NCI-H2171 (cell line): ENCODE data around the gene RASD1.

Source experiments
- DNase-seq: peaks from one replicate; lab custom pipeline; 2025; lab: John Stamatoyannopoulos, UW

The RASD1 gene

DNA sequence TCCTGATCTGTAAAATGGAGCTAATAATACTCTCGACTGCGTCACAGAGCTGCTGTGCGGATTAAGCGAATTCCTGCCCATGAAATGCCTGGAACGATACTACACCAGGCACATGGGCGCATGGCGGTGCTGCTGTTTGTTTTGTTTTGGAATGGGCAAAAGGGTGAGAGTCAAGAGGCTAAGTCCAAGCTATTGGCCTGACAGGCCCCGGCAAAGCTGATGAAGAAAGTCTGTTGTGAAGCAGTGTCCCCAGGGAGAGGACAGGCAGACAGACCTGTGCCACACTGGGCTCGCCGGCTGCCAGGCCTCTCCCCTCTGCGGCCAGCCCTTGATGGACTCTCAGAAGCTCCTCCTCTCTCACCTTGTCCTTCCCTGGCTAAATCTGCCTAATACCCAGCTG is 31.3 kb upstream of the RASD1 start:
- no peak for DNase-seq

DNA sequence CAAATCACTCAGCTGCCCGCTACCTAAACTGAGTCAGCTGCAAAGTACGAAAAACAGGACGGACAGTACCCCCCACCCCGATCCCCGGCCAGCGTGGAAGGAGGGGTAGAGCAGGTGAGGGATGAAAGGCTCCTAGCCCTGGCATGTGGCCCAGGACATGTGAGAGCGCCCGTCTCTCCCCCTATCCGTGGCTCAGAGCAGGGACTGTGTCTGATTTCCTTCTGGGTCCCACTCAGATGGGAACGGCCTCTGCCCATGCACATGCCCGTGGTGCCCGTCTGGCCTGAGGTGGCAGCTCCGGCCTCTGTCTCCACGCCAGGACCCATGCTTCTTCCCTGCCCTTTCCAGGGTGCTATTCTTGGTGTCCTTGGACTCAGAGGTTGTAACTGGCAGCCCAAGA is 30.2 kb upstream of the RASD1 start:
- DNase-seq, result no peak

- DNase-seq, result no peak
Measured at GRCh38 chr17:17525956-17526355, 29.8 kb upstream of the RASD1 start.

DNA sequence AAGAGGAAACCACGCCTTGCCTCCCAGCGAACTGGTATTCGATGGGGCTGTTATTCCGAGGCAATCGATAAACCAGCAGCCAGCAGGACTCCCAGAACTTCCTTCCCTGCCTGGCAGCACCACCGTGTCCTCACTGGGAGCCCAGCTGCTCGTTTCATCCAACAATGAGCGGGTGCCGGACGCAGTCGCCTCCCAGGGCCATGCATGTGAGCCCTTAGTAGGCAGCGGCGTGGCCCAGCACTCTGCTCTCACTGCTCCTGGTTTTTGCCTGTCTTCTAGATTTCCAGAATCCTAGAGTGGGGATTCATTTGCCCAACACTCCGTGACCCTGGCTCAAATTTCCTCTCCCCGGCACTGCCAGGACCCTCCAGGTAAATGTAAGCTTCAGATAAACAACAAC is 29.1 kb upstream of the RASD1 start:
- no peak for DNase-seq

- DNase-seq, result no peak
Measured at GRCh38 chr17:17523731-17524490, 27.7 kb upstream of the RASD1 start.

DNA sequence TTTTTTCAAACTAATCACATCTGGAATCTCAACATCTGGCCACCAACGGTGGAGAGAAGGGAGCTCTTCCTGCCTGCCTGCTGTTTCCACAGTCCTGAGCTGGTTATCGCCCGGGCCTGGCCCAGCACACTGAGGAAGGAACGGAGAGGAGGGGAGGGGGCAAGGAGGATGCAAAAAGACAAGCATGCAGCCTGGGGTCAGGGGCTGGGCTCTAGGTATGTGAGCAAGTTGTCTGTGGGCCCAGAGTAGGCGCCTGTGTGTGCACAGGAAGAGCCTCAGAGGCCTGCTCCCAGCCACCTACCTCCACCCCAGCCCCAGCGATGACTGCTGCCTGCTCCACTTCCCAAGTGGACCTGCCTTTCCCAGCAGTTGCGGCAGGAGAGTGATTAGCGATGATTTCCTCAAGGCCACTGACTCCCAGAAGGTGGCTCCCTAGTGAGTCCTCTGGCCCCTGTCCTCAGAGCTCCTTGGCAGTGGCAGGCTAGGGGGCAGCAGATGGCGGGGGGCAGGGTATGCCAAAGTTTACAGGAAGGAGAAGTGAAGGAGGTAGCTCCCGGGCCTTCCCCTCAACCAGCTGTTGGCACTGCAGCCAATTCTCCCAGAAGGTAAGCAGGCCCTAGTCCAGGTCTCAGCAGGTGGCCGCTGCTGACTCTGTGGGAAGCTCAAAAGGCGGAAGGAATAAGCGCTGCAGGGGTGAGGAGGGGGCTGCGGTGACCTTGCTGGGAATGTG is 27.0 kb upstream of the RASD1 start:
- DNase-seq, result peak; percentile 80

GRCh38 chr17:17520599-17521232 is 24.5 kb upstream of the RASD1 start:
- no peak for DNase-seq

DNA sequence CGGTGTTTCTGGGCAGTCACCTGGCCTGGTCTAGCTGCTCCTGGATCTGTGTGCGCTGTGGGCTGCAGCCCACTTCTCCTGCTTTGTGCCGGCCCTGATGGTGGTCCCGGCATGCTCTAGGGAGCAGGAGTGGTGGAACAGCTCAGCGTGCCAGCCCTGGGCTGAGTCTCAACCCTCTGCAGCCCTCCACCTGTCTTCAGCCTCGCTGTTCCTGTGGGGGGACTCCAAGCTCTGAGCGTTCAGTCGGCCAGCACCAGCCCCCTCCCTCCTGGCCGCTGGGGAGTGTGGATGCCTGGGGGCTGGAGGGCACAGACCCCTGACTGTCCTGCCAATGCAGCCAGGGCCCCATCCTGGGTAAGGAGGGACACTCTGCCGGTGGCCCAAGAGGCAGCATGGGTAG is 23.7 kb upstream of the RASD1 start:
- DNase-seq, result no peak

DNA sequence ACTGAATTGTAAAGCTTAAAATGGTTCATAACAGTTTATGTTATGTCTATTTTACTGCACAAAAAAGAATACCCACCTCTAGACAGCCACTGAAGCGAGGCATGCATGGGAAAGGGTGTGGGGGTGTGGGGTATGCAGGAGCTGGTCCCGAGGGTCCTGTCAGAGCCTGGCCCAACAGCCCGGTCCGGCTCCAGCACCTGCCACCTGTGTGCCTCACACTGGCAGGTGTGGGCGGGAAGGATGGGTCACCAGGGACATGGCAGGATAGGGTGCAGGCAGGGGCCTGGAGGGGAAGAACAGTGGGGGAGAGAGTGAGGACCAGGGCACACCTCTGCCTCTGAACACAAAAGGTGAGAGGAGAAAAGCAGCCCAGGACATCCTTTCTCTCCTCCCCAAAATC is 22.8 kb upstream of the RASD1 start:
- no peak for DNase-seq

- DNase-seq, result no peak
Measured at GRCh38 chr17:17518014-17518413, 21.8 kb upstream of the RASD1 start.

DNA sequence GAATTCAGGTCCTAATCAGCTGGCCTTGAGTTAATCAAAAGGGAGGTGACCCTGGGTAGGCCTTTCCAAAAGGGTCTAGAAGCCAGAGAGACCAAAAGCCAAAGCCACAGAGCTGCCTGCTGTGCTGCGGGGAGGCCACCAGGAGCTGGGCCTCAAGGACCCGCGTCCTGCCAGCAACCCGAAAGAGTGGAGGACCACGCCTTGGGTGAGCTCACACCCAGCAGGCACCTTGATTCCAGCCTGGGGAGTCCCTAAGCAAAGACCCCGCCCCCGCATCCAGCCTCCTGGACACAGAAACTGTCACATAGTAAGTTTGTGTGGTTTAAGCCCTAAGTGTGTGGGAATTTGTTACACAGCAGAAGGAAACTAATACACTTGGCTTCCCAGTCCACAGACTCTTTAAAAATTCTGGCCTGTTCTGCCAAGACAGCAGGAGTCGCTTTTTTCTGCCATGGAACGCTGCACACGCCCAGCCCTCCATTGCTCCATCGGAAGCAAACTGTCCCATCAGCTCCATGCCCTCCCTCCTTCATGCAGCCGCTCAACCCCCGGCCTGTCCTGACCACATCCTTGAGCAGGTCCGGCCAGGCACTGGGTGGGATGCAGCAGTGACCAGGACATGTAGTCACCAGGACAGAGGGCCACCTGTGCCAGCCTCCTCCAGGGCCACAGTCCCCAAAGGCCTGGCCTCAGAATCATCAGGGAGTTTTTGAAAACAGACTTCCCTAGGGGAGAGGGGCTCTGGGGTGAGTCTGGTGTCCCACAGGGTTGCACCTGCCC is 20.9 kb upstream of the RASD1 start:
- no peak for DNase-seq

DNA sequence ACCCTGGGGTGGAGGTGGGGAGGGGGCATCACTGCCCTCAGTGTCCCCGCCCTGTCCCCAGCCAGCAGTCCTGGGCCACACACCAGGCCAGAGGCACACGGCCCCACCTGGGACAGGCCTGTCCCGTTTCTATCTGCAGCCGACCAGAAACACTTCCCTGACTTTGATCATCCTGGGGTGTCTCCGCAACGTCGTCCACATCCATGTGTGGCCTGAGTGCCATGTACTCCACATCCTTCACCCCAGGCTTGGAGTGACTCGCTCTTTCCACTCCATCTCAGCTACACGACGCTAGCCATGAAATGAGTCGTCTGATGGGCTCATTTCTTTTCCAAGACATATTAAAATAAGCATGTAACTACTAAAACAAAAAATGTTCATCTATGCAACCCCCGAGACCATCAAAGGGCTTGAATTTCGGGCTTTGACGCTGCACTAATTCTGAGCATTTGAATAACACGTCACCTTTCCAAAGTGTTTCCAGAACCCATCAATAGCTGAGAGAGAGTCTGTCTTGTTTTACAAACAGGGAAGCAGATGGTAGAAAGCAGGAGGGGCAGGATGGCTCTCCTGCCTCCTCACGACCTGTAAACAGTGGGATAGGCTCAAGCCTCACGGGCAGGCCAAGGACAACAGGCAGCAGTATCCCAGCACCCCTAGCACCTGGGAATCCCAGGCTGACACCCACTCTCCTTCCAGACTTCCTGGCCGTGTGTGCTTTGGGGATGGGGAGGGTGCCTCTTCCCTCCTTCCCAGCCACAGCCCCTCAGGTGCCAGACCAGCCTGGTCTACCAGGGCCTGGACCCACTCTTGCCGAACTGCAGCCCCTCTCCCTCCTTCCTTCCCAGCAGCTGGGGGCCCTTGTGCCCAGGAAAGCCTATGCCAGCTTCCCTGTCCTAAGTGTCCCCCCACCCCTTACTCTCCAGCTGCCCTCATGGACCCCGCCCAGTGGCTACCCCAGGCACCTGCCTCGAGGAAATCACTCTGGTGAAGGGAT is 20.0 kb upstream of the RASD1 start:
- DNase-seq, result peak; percentile 29

DNA sequence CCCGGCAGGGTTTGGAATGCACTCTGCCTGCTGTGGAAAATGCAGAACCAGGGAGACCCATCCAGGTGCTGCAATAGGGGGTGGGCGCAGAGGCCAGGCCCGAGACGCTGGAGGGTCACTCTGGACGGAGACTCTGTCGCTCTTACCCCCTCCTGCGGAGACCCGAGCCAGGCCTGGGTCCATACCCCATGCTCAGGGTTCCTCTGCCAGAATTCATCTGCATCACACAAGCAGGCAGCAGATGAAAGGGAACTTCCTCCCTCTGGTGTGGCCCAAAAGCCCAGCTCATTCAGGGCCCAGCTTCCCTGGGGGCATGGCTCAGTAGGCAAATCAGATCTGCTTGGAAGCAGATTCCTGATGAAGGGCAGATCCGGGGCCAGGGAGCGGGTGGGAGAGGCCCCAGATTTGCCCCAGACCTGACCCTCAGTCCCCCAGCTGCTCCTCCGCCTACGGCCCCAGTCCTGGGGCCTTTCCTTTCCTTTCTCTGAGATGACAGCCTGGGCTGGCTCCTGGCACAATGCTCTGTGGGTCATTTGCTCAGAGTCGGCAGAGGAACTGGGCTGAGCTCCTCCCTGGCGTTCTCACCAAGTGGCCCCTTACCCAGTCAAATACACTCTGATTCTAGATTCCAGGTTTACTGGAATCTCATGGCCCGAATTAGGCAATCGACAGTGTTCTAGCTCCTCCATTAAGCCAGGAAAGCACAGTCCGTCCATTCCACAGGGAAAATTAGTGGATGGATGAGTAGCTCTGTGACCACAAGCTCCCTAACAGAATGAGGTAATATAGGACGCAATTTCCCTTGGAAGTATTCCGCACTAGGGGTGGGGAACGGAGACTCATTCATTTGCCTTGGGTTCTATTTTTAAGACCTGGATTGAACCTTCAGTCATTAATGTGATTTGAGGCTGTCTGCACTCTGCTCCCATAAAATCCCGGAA is 19.1 kb upstream of the RASD1 start:
- DNase-seq, result no peak

DNA sequence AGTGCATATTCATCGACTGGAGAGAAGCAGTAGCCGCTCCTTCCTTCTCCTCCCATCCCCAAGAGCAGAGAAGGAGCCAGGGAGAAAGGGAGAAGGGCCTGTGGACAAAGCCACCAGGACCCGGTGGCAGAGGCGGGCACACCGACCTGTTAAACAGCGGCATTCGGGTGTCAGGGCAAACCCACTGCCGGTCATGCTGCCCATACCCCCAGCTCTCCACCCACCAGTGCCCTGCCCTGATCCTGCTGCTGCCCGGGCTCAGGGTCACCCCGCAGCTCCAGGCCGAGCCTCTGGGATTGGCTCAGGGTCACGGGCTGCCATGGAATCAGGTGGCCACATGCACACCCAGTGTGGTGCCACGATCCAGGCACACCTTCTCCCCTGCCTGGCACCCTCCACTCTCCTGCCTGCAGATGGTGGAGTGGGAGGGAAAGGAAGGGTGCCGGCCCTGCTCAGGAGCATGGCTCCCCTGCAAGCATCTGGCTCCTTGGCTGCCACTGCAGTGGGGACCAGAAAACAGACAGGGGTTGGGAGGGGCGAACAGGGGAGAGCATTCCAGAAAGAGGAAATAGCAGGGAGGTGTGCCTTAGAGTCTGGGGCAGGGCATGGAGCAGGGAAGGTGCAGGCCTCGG is 18.3 kb upstream of the RASD1 start:
- DNase-seq, result peak; percentile 56

DNA sequence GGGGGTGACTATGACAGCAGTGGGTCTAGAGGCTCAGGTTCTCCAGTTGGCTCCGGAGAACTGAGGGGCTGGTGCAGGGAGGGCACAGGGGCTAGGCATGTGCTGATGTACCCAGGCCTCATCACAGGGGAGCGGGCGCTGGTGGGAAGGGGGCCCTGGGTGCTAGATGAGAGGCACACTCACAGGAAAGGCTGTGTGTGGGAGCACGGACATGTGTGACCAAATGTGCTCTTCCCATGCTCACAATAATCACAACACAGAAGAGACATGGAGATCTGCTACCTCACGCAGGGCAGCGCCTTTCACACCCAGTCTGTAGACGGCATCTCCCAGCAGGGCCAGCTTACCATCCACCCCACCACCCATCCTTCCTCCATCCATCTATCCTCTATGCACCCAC is 17.4 kb upstream of the RASD1 start:
- DNase-seq, result no peak

- no peak for DNase-seq
Measured at GRCh38 chr17:17512866-17513265, 16.7 kb upstream of the RASD1 start.

DNA sequence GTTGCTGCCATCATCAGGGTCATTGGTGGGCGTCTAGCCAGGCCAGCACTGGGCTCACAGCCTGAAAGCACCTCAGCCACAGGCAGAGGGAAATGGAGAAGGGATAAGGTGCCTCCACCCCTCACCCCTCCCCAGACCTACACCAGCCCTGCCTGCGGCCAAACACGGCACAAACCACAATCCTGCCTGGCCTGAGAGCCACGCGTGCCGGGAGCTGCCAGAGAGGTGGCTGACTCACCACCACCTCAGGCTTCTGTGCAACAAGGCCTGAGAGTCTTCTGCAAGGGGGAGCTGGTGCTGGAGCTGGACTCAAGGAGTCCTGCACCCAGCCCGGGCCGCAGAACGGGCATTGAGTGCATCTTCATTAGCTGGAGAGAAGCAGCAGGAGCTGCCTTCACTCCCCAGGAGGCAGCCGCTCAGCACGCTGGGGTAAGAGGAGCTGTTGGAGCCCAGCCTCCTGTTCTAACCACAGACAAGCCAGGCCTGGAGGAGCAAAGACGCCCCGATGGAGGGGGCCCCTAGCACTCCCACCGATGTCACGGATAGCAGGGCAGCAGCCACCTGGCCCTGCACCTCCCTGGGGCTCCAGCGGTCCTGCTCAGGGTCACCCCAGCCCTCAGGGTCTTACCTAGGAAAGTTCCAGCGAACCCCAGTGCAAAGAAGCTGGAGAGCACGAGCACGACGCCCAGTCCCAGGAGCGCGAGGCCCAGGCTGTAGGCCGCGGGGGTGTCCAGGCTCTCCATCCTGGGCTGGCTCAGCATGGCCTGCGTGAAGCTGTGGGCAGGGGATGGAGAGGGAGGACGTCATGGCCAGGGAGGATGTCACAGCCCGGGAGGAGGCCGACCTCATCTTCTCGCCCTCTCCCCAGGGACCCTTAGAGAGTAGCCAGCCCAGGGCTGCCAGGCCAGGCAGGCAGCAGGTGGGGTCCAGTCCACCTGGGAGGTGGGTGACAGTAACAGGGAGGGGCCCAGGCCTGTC is 16.0 kb upstream of the RASD1 start:
- DNase-seq, result no peak

DNA sequence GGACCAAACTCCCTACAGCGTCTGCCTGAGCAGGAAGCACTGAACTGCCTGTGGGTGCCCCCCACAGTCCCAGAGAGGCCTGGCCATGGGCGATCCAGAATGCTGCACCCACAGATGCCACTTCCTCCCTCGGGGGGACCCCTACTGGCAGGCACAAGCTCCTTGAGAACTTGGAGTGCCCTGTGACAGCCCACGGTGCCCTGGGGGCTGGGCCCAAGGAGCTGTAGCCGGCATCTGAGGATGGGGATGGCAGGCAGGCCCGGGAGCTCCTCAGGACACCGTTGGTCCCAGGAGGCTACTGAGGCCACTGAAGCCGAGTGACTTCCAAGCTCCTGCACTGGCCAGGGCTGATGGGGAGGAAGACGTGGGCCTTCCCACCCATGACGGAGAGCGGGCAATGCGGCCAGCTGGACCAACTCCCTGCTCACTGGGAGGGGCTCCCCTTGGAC is 15.1 kb upstream of the RASD1 start:
- DNase-seq, result no peak
